Stomach (tissue), 4 donors: ENCODE data around the gene CEP290.

Experiments
- EP300 ChIP-seq: sonication (generic); formaldehyde crosslinking; IDR thresholded peaks from one replicate; pipeline ENCODE4 v1.6.1; 2017; ENCODE audit warnings: antibody characterized with exemption
- POLR2A ChIP-seq, 4 donors: fragments of 450-650 bp; IDR thresholded peaks; one replicate each; pipeline ENCODE4 v1.6.1; 2016; ENCODE audit warnings: antibody characterized with exemption in 4 of 4, control low read depth in 2 of 4, mild to moderate bottlenecking in 1 of 4, moderate library complexity in 1 of 4
- POLR2AphosphoS5 ChIP-seq, 3 donors: sonication (generic); formaldehyde crosslinking; IDR thresholded peaks; one replicate each; pipeline ENCODE4 v1.6.1; 2016; ENCODE audit warnings: antibody characterized with exemption in 3 of 3
- TF ChIP-seq, protein P1 (sequence below), 7 experiments: fragments of 450-650 bp in 4 of 7; fragments of 200-600 bp in 3 of 7; sonication (generic) in 3 of 7; IDR thresholded peaks; one replicate each; pipeline ENCODE4 v1.5.1; 2016 to 2019; ENCODE audit warnings: antibody characterized with exemption in 7 of 7, control low read depth in 2 of 7, mild to moderate bottlenecking in 1 of 7

- TF ChIP-seq, protein P1, sequence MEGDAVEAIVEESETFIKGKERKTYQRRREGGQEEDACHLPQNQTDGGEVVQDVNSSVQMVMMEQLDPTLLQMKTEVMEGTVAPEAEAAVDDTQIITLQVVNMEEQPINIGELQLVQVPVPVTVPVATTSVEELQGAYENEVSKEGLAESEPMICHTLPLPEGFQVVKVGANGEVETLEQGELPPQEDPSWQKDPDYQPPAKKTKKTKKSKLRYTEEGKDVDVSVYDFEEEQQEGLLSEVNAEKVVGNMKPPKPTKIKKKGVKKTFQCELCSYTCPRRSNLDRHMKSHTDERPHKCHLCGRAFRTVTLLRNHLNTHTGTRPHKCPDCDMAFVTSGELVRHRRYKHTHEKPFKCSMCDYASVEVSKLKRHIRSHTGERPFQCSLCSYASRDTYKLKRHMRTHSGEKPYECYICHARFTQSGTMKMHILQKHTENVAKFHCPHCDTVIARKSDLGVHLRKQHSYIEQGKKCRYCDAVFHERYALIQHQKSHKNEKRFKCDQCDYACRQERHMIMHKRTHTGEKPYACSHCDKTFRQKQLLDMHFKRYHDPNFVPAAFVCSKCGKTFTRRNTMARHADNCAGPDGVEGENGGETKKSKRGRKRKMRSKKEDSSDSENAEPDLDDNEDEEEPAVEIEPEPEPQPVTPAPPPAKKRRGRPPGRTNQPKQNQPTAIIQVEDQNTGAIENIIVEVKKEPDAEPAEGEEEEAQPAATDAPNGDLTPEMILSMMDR (IDR thresholded peaks at IDR 0.05) = no peak
- TF ChIP-seq POLR2A (IDR thresholded peaks at IDR 0.05) = no peak
- no peak for TF ChIP-seq EP300
- TF ChIP-seq POLR2AphosphoS5 (IDR thresholded peaks at IDR 0.05) = no peak
Measured at GRCh38 chr12:88006351-88006750, 135.5 kb downstream of the CEP290 start.
